CD1c-positive myeloid dendritic cell (primary cell): ENCODE results near the gene KCNJ18.
"Not testable (repeated sequence)": the region's sequence is repeated elsewhere in the genome, so short reads cannot be mapped to it uniquely, and the experiment has no call there.

ENCODE experiments used
- DNase-seq: peaks from one replicate; pipeline ENCODE4 v3.0.0-alpha.2; 2016; ENCODE audit errors: extremely low spot score

The KCNJ18 gene

DNA sequence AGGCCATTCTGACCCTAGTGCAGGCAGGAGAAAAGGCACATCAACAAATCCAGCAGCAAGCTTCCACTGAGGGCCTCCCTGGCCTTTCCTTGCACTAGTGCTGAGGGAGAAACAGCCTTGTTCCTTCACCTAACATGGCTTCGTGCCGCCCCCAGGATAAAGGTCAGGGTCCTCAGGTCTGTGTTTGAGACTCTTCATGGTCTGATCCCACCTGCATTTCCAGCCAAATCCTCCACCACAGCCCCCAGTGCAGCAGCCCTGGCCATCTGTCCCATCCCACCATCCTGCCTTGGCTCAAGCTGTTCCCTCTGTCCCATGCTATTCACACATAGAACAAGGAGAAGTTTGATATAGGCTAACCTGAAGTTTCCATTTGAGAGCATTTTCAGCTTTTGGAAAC, 20.9 kb upstream of the KCNJ18 start:
- DNase-seq = not testable (repeated sequence)

- not testable (repeated sequence) for DNase-seq
These were observed 20.5 kb upstream of the KCNJ18 start for GRCh38 chr17:21671871-21672270.

DNA sequence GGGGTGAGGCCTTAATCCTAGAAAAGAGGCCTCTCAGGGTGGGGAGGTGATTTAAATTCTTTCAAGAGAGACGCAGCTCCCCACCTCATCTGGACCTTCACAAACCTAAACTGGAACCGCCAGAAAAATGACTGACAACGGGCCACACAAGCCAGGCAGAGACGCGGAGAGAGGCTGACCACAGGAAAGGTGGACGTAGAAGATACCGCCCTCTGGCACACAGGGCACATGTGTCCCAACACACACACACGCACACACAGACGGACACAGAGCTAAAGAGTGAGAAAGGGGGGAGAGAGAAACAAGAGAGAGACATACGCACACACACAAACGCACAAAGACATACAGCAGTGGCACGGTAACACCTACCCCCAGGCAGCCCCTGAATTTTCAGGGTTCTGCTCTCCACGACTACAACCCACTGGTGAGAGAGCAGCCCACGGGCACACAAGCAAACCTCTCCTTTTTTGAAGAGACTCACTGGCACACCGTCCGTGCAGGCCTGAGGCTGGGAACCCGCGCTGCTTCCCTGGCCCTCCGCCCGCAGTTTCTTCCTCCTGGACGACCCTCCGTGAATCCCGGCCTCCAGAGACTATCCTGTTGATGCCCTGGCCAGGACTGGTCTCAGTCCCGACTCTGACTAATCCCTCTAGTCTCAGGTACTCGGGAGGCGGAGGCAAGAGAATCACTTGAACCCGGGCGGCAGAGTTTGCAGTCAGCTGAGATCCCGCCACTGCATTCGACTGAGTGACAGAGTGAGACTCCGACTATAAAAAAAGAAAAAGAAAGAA, 18.7 kb upstream of the KCNJ18 start:
- not testable (repeated sequence) for DNase-seq

GRCh38 chr17:21674242-21674731, 18.0 kb upstream of the KCNJ18 start:
- DNase-seq = no peak

- not testable (repeated sequence) for DNase-seq
These were observed 17.2 kb upstream of the KCNJ18 start for GRCh38 chr17:21674891-21675738.

- not testable (repeated sequence) for DNase-seq
These were observed 16.6 kb upstream of the KCNJ18 start for GRCh38 chr17:21675739-21676130.

DNA sequence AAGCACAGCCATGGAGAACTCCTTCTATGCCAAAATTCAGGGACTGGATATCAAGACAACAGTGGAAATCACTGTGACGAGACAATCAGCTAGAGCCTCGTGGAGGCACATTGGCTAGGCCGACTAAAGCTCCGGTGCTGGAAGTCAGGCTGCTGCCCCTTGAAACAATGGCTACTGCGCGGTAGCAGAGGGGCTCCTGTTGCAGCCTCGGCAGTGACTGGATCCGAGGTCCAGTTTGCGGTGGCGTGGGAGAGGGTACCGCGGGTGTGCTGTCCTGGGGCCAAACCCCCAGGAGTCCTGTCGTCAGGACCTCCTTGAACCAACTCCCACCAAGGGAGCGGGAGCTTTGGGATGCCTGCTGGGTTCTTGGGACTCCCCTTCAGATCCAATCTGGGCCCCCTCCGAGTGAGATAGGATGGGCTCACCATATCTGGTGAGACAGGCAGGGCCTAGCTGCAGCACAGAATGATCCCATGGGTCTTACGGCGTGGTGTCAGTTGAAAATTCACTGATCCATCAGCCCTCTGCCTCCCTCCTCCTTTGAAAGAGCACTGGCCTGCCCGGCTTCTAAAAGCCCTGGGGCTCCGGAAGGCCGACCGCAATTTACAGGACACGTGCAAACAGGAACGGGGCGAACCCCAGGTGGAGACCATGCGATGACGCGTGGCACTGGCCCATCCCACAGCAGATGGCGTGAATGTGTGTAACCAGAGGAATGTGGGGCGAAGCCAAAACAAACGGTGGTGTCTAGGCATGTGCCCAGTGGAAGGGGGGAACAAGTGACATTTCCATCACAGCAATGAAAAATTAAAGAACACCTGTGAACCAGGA, 15.8 kb upstream of the KCNJ18 start:
- no peak for DNase-seq

DNA sequence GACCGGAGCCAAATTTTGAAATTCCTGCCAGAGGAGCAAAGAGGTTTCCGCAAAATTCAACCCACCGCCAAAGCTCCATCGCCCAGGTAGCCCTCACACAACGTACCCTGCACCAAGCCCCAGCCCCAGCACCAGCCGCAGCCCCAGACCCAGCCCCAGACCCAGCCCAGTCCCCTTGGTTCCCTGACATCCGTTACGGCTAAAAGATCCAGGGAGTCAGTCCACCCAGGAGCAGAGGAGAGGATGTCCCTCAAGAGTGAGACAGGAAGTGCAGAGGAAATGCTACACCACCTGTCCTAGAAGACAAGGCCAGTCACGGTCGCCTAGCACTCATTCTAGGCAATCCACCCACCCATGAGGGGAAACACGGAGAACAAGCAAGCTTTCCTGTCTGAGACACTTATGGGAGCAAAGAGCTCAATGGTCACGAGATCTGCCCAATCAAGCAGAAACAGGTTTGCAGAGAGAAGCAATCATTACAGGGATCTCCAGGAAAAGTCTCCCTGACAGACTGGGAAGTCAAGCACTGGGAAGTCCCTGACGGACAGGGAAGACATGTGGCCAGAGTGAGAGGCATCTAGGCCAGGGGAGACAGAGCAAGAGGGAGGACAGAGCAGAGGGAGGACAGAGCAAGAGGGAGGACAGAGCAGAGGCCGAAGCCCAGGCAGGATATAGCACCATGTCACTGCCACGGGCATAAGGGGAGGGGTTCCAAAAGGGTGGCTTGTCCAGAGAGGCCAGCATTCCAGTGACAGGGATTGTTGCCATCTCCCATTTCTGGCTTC, 15.0 kb upstream of the KCNJ18 start:
- DNase-seq = no peak

DNA sequence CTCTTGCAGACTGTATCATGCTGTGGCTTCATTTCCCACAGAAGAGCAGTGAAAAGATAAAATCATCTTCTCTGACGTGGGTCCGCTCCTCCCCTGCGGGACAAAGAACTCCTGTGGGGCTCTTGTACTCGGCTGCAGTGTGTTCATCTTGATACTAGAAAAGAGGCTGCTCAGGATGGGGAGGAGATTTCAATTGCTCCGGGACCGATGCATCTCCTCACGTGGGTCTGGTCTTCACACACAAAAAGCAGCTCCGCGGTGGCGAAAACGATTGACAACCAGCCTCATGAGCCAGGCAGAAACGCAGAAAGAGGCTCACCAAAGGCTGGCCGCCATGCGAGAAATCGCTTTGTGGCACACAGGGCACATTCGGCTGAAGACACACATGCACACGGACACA, 14.4 kb upstream of the KCNJ18 start:
- DNase-seq = no peak

- DNase-seq = no peak
These were observed 13.8 kb upstream of the KCNJ18 start for GRCh38 chr17:21678393-21679081.

DNA sequence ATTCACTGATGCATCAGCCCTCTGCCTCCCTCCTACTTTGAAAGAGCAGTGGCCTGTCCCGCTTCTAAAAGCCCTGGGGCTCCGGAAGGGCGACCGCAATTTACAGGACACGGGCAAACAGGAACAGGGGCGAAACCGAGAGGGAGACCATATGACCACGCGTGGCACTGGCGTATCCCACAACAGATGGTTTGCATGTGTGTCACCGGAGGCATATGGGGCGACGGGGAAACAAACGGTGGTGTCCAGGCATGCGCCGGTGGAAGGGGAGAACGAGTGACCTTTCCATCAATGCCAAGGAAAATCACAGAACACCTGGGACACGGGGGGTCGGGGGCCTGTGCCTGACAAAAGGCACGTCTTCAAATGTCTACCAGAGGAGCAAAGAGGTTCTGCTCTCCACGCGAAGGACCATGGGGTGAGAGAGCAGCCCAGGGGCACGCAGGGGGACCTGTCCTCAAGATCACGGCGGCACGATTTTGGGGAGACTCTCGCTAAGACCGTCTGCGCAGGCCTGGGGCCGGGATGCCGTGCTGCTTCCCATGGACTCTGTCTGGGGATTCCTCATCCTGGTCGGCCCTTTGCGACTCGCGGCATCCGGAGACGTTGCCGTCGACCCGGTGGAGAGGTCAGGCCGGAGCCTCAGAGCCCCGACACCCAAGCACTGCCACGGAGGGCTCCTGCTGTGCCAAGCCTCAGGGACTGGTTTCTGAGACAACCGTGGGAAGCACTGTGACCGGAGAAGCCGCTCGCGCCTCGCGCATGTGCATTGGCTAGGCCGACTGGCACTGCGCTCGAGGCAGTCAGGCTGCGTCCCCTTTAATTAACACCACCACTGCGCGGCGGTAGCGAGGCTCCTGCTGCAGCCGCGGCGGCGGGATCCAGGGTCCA, 12.8 kb upstream of the KCNJ18 start:
- no peak for DNase-seq

- no peak for DNase-seq
These were observed 12.0 kb upstream of the KCNJ18 start for GRCh38 chr17:21680366-21680765.

GRCh38 chr17:21680850-21681351, 11.4 kb upstream of the KCNJ18 start:
- DNase-seq = not testable (repeated sequence)

GRCh38 chr17:21681576-21681975, 10.7 kb upstream of the KCNJ18 start:
- DNase-seq = not testable (repeated sequence)

DNA sequence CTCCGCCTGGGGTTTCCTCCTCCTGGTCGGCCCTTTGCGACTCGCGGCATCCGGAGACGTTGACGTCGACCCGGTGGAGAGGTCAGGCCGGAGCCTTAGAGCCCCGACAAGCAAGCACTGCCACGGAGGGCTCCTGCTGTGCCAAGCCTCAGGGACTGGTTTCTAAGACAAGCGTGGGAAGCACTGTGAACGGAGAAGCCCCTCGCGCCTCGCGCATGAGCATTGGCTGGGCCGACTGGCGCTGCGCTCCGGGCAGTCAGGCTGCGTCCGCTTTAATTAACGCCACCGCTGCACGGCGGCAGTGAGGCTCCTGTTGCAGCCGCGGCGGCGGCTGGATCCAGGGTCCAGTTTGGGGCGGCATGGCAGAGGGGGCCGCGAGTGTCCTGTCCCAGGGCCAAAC, 10.2 kb upstream of the KCNJ18 start:
- not testable (repeated sequence) for DNase-seq

GRCh38 chr17:21683142-21683712, 9.1 kb upstream of the KCNJ18 start:
- DNase-seq = not testable (repeated sequence)

- DNase-seq = not testable (repeated sequence)
These were observed 8.4 kb upstream of the KCNJ18 start for GRCh38 chr17:21683897-21684296.

GRCh38 chr17:21684384-21684783, 7.9 kb upstream of the KCNJ18 start:
- DNase-seq = not testable (repeated sequence)
